GM23338 (cell line): Measurements from ENCODE around the gene ERC2. TPM values are rescaled to one million over a fixed set of nuclear protein-coding genes. Genes with fewer than 3 reads are reported as not detected.

ENCODE experiments used
- ATAC-seq: fragments of 200-7000 bp; cut with Tn5 transposase; 3 replicates; pipeline ENCODE4 v1.9.1; 2020
- DNase-seq: peaks from one replicate; pipeline ENCODE4 v3.0.0-alpha.2; 2015; ENCODE audit warnings: low spot score
- H2AFZ ChIP-seq: fragments of 200-600 bp; sonication (generic); 2 replicates; pipeline ENCODE4 v1.8.0; 2016; ENCODE audit warnings: antibody characterized with exemption, mild to moderate bottlenecking, moderate library complexity
- H3F3A ChIP-seq: fragments of 200-600 bp; sonication (generic); replicated peaks from 2 replicates; pipeline ENCODE4 v1.8.0; 2017; ENCODE audit warnings: antibody characterized with exemption, mixed run types, low read depth
- H3K27ac ChIP-seq: fragments of 200-600 bp; sonication (generic); 2 replicates; pipeline ENCODE4 v1.6.1; 2016; ENCODE audit warnings: low read depth
- H3K27me3 ChIP-seq: fragments of 200-600 bp; sonication (generic); 2 replicates; pipeline ENCODE4 v1.8.0; 2016; ENCODE audit warnings: mild to moderate bottlenecking, mixed run types, moderate library complexity; ENCODE audit not compliant: insufficient read depth
- H3K36me3 ChIP-seq: fragments of 200-600 bp; sonication (generic); 2 replicates; pipeline ENCODE4 v1.8.0; 2016; ENCODE audit warnings: mild to moderate bottlenecking; ENCODE audit not compliant: insufficient read depth
- H3K4me1 ChIP-seq: fragments of 200-600 bp; sonication (generic); 2 replicates; pipeline ENCODE4 v1.8.0; 2016; ENCODE audit warnings: mild to moderate bottlenecking, moderate library complexity; ENCODE audit not compliant: insufficient read depth
- H3K4me2 ChIP-seq: fragments of 200-600 bp; sonication (generic); 2 replicates; pipeline ENCODE4 v1.7.1; 2017; ENCODE audit warnings: mixed run types
- H3K4me3 ChIP-seq: fragments of 200-600 bp; sonication (generic); 2 replicates; pipeline ENCODE4 v1.6.1; 2016; ENCODE audit warnings: mixed run types
- H3K79me2 ChIP-seq: fragments of 200-600 bp; sonication (generic); replicated peaks from 2 replicates; pipeline ENCODE4 v1.8.0; 2017; ENCODE audit warnings: mild to moderate bottlenecking; ENCODE audit not compliant: insufficient read depth
- H3K9me2 ChIP-seq: fragments of 200-600 bp; sonication (generic); 2 replicates; pipeline ENCODE4 v1.8.0; 2017; ENCODE audit not compliant: insufficient read depth
- H4K20me1 ChIP-seq: fragments of 200-600 bp; sonication (generic); replicated peaks from 2 replicates; pipeline ENCODE4 v1.8.0; 2017; ENCODE audit warnings: mild to moderate bottlenecking; ENCODE audit not compliant: insufficient read depth
- H3K27ac Mint-ChIP-seq: 2 replicates; pipeline ENCODE4 v1.8.0; 2020; ENCODE audit warnings: inconsistent platforms, mild to moderate bottlenecking, moderate library complexity, mixed read lengths
- H3K27me3 Mint-ChIP-seq: 3 replicates; pipeline ENCODE4 v1.8.0; 2022; ENCODE audit warnings: low read depth, mild to moderate bottlenecking, moderate library complexity, mixed read lengths, inconsistent platforms; ENCODE audit not compliant: insufficient read depth, poor library complexity
- H3K36me3 Mint-ChIP-seq: 3 replicates; pipeline ENCODE4 v1.8.0; 2021; ENCODE audit warnings: low read depth, mild to moderate bottlenecking, inconsistent platforms, moderate library complexity, mixed read lengths
- H3K4me1 Mint-ChIP-seq: 3 replicates; pipeline ENCODE4 v1.8.0; 2020; ENCODE audit warnings: mild to moderate bottlenecking, inconsistent platforms, mixed read lengths
- H3K4me3 Mint-ChIP-seq: 3 replicates; pipeline ENCODE4 v1.8.0; 2021; ENCODE audit warnings: moderate library complexity, mild to moderate bottlenecking, inconsistent platforms, mixed read lengths
- H3K9me3 Mint-ChIP-seq: 3 replicates; pipeline ENCODE4 v1.8.0; 2020; ENCODE audit warnings: moderate library complexity, mild to moderate bottlenecking, inconsistent platforms, mixed read lengths
- CREB1 ChIP-seq: fragments of 250-450 bp; sonication (Bioruptor Pico); IDR thresholded peaks from 2 replicates; pipeline ENCODE4 v1.5.0; 2020; ENCODE audit warnings: low read depth, mild to moderate bottlenecking, moderate library complexity
- EZH2 ChIP-seq: fragments of 200-600 bp; sonication (generic); IDR thresholded peaks from one replicate; pipeline ENCODE4 v1.8.0; 2017; ENCODE audit warnings: antibody characterized with exemption, mild to moderate bottlenecking, low read depth; ENCODE audit not compliant: unreplicated experiment
- EZH2phosphoT487 ChIP-seq: fragments of 200-600 bp; sonication (generic); IDR thresholded peaks from one replicate; pipeline ENCODE4 v1.8.1; 2018; ENCODE audit warnings: antibody characterized with exemption; ENCODE audit not compliant: unreplicated experiment
- JUNB ChIP-seq: IDR thresholded peaks from one replicate; pipeline ENCODE4 v1.6.1; 2016; ENCODE audit warnings: antibody characterized with exemption; ENCODE audit not compliant: unreplicated experiment
- STAT1 ChIP-seq: IDR thresholded peaks from one replicate; pipeline ENCODE4 v1.6.1; 2016; ENCODE audit warnings: antibody characterized with exemption; ENCODE audit not compliant: unreplicated experiment
- ZNF114 ChIP-seq: fragments of 250-450 bp; sonication (Bioruptor Pico); IDR thresholded peaks from 2 replicates; pipeline ENCODE4 v1.5.0; 2020; ENCODE audit warnings: mild to moderate bottlenecking, moderate library complexity
- ZNF331 ChIP-seq: fragments of 250-450 bp; sonication (Bioruptor Pico); IDR thresholded peaks from 2 replicates; pipeline ENCODE4 v1.5.0; 2020; ENCODE audit warnings: low read depth, mild to moderate bottlenecking, moderate library complexity
- polyA plus RNA-seq: library from polyadenylated mRNA; unstranded; fragments of >200 nt; fragmentation: Nextera tagmentation; extraction: Ambion mirVana; gene quantifications from 2 replicates; pipeline ENCODE4 v1.2.1, GENCODE V29; 2016
- total RNA-seq: library from RNA; depleted of rRNA; stranded (reverse); fragments of >200 nt; shearing (Covaris generic); gene quantifications from 2 replicates; pipeline ENCODE4 v1.2.3, GENCODE V29; 2014
- TF ChIP-seq, protein P1 (sequence below): IDR thresholded peaks from one replicate; pipeline ENCODE4 v1.6.1; 2018; ENCODE audit warnings: antibody characterized with exemption; ENCODE audit not compliant: unreplicated experiment
- TF ChIP-seq, protein P2 (sequence below), 2 experiments: fragments of 200-600 bp in 1 of 2; sonication (generic) in 1 of 2; conservative IDR thresholded peaks; 2 replicates each; pipeline versions ENCODE4 v1.5.1 to v1.6.1; 2016 to 2017; ENCODE audit warnings: antibody characterized with exemption in 2 of 2, low read depth in 2 of 2, mild to moderate bottlenecking in 2 of 2, moderate library complexity in 1 of 2
- TF ChIP-seq, protein P3 (sequence below): IDR thresholded peaks from 2 replicates; pipeline ENCODE4 v1.6.1; 2016; ENCODE audit warnings: antibody characterized with exemption

The ERC2 gene
- total and polyA plus RNA-seq, 2 experiments from 2014 or later, result 11.8 to 13.7 TPM

DNA sequence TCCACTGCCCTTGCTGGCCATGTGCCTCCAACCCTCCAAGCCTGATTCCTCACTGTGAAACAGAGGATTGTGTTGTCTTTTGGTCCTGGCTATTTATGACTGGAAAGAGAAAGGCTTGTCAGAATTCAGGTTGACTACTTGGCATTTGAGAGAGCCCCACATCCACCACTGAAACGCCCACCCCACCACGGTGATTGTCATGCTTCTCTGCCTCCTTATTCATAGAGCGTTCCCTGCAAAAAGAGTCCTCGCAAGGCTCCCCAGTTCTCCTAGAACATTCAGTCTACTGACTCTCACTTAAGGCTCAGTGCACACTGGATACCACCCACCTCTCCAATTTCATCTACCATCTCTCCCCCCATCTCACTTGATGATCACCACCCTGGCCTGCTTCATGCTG lies 818.3 kb downstream of the ERC2 start (continued):
- TF ChIP-seq, protein P1, sequence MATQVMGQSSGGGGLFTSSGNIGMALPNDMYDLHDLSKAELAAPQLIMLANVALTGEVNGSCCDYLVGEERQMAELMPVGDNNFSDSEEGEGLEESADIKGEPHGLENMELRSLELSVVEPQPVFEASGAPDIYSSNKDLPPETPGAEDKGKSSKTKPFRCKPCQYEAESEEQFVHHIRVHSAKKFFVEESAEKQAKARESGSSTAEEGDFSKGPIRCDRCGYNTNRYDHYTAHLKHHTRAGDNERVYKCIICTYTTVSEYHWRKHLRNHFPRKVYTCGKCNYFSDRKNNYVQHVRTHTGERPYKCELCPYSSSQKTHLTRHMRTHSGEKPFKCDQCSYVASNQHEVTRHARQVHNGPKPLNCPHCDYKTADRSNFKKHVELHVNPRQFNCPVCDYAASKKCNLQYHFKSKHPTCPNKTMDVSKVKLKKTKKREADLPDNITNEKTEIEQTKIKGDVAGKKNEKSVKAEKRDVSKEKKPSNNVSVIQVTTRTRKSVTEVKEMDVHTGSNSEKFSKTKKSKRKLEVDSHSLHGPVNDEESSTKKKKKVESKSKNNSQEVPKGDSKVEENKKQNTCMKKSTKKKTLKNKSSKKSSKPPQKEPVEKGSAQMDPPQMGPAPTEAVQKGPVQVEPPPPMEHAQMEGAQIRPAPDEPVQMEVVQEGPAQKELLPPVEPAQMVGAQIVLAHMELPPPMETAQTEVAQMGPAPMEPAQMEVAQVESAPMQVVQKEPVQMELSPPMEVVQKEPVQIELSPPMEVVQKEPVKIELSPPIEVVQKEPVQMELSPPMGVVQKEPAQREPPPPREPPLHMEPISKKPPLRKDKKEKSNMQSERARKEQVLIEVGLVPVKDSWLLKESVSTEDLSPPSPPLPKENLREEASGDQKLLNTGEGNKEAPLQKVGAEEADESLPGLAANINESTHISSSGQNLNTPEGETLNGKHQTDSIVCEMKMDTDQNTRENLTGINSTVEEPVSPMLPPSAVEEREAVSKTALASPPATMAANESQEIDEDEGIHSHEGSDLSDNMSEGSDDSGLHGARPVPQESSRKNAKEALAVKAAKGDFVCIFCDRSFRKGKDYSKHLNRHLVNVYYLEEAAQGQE, result no peak
- TF ChIP-seq EZH2phosphoT487 (no peak), CREB1 (CRISPR knock-in tag) (no peak), JUNB (no peak), ZNF114 (CRISPR knock-in tag) (no peak)
- TF ChIP-seq, protein P2, sequence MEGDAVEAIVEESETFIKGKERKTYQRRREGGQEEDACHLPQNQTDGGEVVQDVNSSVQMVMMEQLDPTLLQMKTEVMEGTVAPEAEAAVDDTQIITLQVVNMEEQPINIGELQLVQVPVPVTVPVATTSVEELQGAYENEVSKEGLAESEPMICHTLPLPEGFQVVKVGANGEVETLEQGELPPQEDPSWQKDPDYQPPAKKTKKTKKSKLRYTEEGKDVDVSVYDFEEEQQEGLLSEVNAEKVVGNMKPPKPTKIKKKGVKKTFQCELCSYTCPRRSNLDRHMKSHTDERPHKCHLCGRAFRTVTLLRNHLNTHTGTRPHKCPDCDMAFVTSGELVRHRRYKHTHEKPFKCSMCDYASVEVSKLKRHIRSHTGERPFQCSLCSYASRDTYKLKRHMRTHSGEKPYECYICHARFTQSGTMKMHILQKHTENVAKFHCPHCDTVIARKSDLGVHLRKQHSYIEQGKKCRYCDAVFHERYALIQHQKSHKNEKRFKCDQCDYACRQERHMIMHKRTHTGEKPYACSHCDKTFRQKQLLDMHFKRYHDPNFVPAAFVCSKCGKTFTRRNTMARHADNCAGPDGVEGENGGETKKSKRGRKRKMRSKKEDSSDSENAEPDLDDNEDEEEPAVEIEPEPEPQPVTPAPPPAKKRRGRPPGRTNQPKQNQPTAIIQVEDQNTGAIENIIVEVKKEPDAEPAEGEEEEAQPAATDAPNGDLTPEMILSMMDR (conservative IDR thresholded peaks at IDR 0.05; ENCODE audit: low read depth in 2 of 2), result no peak
- TF ChIP-seq, protein P3, sequence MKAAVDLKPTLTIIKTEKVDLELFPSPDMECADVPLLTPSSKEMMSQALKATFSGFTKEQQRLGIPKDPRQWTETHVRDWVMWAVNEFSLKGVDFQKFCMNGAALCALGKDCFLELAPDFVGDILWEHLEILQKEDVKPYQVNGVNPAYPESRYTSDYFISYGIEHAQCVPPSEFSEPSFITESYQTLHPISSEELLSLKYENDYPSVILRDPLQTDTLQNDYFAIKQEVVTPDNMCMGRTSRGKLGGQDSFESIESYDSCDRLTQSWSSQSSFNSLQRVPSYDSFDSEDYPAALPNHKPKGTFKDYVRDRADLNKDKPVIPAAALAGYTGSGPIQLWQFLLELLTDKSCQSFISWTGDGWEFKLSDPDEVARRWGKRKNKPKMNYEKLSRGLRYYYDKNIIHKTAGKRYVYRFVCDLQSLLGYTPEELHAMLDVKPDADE, result no peak

DNA sequence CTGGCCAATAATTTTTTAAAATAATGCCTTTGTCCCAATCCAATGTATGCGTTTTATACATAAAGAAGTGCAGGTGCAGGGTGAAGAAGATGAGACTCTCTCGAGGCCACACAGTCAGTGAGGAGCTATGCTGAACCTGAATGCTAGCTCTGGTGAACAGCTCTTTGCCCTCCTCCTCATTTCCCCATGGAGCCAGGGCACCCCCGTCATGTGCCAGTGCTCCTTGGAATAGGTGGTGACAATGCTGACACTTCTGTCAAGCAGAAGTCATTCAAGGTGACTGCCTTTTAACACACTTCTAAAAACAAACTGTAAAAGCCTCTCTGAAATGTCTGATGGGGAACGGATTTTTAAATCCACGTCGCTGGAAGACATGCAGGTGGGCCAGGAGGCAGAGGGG lies 818.7 kb downstream of the ERC2 start:
- H3K4me2 ChIP-seq, result no peak overlapping the region
- 0 out of 2 replicates have a peak overlapping the region, but pooled peaks have one; percentile 4 for H3K27ac ChIP-seq
- no peaks in the 10 kb centered on the region for H3K36me3 ChIP-seq
- H3K27ac Mint-ChIP-seq, result no peak overlapping the region
- no peaks in the 10 kb centered on the region for H4K20me1 ChIP-seq
- H3K36me3 Mint-ChIP-seq, result no peaks in the 10 kb centered on the region
- no peaks in the 10 kb centered on the region; the same call in 2 of the 3 replicates for H3K9me3 Mint-ChIP-seq
- peaks cover 18% of the 10 kb centered on the region for H3K27me3 Mint-ChIP-seq
- H3K4me3 ChIP-seq, result no peak overlapping the region
- no peaks in the 10 kb centered on the region for H3K79me2 ChIP-seq
- H3K4me1 Mint-ChIP-seq, result peaks cover 58% of the 10 kb centered on the region
- H3K4me3 Mint-ChIP-seq, result no peak overlapping the region
- no peak for DNase-seq
- H3K9me2 ChIP-seq, result no peaks in the 10 kb centered on the region
- H2AFZ ChIP-seq, result no peak overlapping the region
- H3F3A ChIP-seq, result no peaks in the 10 kb centered on the region
- no peaks in the 10 kb centered on the region for H3K27me3 ChIP-seq
- ATAC-seq, result no peak
- H3K4me1 ChIP-seq, result peaks cover 53% of the 10 kb centered on the region
- TF ChIP-seq JUNB (no peak), EZH2 (no peak), ZNF114 (CRISPR knock-in tag) (no peak), STAT1 (no peak), ZNF331 (CRISPR knock-in tag) (no peak), EZH2phosphoT487 (no peak)
- TF ChIP-seq, protein P2 (conservative IDR thresholded peaks at IDR 0.05; ENCODE audit: low read depth in 2 of 2), result no peak
- TF ChIP-seq, protein P1, result no peak
- TF ChIP-seq, protein P3, result no peak
